Measurements from ENCODE around the gene TRIO.
A peak's percentile ranks its signal among the peaks of the same experiment; 100 is the strongest.

TRIO gene

DNA sequence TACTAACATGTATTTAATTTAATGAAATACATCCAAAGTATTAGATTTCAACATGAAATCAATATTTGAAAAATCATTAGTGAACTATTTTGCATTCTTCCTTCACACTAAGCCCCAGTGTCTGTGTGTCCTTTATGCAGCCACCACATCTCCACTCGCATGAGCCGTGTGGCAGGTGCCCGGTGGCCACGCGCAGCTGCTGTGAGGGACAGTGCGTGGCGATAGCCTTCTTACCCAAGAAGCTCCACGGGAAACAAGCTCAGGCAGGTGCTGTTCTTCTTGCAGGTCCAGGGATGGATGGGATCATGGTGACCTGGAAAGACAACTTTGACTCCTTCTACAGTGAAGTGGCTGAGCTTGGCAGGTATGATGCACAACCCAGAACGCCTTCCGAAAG lies 359.1 kb downstream of the TRIO start:
- no peak for DNase-seq

DNA sequence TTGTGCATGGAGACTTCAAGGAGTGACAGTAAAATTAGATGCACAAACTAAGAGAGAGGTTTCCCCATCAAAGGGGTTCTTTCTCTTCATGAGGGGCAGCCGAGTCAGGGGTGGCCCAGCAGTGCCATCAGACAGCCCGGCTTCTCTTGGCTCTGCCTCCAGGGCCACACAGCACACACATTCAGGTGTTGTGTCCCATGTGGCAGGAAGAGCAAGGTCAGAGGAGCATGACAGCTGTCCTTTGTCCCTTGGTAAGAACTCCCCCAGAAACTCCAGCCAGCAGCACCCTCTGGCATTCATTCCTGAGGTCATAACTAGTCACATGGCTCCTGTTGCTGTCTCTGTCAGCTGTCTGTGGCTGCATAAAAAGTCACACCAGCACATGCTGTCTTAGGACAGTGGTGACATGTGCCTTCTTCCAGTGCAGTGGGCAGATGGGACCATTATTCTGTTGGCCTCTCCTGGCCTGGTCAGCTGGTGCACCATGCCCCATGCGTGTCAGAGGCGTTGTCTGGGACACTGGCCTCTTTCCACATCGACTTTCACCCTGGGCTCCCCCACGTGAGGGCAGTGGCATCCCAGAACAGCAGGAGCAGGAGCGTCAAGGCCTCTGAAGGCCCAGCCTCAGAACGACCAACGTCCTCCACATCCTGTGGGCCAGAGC lies 360.0 kb downstream of the TRIO start:
- peak in 2 of 56 donors; percentile 25 to 35 for DNase-seq

DNA sequence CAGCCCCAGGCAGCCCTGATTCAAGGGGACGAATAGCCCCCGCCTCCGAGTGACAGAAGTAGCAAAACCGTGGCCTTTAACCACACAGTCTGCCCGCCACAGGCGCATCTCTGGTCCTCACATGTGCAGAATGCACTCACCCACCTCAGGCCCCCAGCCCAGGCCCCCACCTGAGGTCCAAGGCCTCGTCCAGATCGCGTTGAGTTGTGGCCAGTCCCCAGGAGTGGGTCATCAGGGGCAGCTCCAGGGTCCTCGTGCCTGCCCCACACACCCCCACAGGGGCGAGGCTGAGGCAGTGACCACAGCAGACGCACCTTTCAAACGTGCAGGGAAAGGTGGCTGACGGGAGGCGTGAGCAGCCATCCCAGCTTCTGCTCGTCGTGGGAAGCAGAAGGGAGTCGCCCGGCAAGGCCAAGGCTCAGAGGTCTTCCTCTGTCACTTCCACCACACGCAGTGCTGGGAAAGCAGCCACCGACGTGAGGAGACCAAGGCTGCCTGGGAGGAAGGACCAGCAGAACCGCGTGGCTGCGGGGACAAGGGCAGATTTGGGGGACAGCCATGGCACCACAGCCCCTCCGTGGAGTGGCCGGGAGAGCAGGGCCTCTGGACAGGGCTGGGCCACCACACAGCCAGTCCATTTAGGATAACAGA lies 360.7 kb downstream of the TRIO start:
- DNase-seq: no peak

GRCh38 chr5:14504332-14504727 lies 361.2 kb downstream of the TRIO start:
- no peak for DNase-seq

GRCh38 chr5:14504816-14505215 lies 361.7 kb downstream of the TRIO start:
- DNase-seq: no peak

DNA sequence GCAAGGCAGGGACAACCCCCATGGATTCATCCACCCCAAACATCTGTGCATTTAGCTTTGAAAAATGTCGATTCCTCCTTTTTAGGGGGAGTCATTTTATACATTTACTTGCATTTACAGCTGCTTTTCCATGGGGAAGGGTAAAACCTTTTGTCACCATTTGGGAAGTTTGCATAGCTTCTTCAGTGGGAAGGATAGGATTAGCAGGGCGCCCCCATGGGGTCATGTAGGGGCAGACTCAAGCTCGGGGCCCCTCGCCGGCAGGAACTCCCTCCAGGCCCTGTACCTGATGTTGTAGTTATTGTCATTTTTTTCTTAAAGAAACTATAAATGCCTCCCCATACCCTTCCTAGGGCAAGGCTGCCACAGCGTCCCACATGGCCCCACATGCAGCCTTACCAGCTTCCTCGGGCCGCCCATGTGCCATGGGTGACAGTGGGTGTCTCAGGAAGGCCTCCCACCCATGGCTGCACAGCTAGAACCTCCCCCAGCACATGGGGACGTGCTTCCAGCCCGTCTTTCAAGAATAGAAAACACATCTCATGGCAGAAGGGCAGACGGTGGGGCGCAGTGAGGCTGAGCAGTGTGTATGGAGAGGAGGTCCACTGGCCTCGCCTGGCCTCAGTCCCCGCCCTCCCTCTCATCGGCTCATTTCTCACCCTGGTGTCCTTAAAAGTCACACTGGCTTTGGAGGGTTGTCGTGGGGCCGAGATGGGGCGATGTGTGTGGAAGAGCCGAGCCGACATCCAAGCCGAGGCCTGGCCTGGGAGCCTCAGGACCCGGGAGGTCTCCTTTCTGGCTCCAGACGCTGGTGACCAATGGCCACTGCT lies 362.4 kb downstream of the TRIO start:
- no peak for DNase-seq

GRCh38 chr5:14506140-14506538 lies 363.0 kb downstream of the TRIO start:
- no peak for DNase-seq

DNA sequence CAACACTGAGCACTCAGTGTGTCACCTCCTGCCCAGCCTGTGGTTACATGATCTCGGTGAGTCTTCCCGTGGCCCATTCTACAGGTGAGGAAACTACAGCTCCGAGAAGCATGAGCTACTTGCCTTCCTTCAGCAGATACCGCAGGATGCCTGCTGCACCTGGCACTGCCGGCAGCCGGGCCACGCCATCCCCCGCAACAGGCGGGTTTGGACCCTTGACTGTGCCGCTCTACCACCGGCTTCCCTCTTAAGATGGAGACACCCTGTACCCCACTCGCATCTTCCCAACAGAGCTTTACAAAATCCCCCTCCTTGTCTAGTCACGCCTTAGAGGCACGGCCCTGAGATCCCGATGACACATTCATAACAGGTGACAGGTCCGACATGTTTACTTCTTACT lies 363.5 kb downstream of the TRIO start:
- no peak for DNase-seq

DNA sequence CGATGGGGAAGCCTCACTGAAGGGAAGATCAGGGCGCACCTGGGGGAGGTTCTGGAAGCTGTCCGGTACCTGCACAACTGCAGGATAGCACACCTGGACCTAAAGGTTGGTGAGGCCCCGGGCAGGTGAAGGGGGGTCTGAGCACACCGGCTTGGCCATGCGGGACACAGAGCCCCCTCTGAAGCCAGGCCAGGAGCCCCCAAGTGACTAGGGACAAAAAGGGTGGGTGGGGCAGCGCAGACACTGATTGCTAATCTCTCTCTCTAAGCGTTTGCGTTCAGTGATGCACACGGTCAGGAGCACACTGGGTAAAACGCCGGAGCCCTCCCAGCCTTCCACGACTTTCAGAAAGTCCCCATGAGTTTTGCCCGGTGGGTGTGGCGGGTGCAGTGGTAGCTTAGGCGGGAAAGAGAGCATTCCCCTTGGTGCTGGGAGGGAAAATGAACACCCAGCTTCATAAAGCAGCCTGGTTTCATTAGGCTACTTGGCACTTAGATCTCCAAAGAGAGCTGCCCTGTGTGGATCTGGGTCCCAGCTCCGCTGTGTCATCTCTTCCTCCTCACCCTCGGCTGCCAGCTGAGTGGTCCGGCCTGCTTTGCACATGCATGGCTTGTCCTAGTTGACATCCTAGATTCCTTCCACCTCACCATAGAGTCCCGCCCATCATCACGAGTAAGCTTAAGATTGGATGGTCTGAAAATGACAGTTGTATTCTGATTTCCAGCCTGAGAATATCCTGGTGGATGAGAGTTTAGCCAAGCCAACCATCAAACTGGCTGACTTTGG lies 364.2 kb downstream of the TRIO start:
- no peak for DNase-seq

GRCh38 chr5:14508046-14508445 lies 364.9 kb downstream of the TRIO start:
- no peak for DNase-seq

DNA sequence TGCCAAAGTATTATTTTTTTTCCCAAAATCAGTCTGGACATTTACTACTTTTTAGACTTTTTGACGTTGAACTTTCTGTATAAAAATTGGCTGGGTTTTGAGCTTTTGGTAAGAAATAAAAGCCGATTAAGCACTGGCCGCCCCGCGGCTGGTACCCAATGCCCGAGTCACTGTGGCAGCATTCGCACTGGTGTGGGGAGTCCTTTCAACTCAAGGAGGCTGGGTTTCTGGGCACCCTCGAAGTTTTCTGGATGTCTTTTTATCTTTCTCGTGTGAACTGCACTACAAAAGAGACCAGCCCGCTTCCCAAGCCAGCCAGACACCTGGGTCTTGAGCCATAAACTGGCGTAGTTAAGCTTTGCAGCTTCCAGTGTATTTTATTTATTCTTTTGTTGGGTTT lies 366.4 kb downstream of the TRIO start:
- DNase-seq: no peak

DNA sequence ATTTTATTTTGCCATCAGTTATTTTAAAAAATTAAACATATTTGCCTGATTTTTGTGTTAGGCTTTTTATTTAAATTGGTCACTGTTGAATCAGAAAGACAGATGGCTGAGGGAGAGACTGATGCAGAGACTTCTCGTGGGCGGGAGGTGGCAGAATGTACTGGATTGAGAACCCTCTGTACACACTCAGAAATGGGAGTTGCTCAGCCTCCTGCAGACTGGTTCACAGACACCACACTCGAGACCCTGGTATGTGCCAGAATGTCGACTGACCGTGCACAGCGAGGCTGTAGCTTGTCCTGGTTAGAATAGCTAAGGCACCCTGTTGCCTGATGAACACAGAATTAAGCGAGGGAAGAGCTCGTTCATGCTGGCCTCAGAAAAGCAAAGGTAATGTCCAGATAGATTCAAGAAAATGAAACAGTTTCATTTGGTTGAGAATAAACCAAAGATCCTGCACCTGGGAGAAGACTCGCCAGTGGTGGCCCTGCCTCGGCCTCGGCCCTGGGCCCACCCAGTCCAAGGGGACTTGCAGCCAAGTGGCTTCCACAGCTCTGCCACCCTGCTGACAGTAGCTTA lies 367.1 kb downstream of the TRIO start:
- no peak for DNase-seq

DNA sequence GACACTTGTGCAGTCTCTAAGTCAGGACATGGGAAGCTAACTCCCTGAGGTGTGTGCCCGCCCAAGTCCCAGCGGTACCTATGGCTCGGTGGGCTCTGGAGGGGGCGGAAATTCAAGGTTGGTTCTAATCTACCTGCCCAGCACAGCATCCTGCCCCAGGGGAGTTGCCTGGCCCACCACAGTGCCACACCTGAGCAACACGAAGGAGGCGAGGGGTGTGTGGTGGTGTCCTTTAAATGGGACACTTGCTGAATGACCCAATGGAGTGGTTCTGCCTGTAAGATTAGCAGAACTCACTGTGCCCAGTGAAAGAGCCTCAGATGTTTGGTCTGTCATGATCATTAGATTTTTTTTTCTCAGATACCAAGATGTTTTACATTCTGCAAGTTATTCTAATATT lies 367.7 kb downstream of the TRIO start:
- no peak for DNase-seq

GRCh38 chr5:14512574-14512973 lies 369.4 kb downstream of the TRIO start:
- DNase-seq: no peak

DNA sequence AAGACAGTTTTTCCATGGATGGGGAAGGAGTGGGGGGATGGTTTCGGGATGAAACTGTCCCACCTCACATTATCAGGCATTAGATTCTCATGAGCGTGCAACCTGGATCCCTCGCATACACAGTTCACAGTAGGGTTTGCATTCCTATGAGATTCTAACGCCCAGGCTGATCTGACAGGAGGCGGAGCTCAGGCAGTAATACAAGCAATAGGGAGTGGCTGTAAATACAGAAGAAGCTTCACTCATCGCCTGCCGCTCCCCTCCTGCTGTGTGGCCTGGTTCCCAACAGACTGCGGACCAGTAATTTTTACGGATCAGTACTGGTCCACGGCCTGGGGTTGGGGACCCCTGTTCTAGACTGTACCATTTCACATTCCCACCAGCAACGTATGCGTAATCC lies 370.1 kb downstream of the TRIO start:
- no peak for DNase-seq

GRCh38 chr5:14516901-14517300 lies 373.8 kb downstream of the TRIO start:
- no peak for DNase-seq

GRCh38 chr5:14518638-14519037 lies 375.5 kb downstream of the TRIO start:
- no peak for DNase-seq

DNA sequence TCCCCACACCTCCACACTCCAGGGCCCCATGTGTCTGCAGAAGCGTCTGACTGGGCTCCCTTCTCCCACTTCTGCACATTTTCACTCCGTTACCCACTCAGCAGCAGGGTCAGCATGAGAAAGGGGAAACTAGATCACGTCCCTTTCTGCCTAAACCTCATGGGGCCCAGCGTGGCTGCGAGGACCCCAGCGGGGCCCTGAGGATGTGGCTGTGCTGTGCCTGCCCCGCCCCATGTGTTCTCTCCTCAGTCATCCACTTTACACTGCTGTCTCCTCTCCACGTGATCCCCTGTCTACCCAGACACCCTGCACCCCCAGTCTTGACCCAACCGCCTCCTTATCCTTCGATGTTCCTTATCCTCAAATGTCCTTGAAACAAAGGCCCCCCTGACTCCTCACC lies 378.6 kb downstream of the TRIO start:
- DNase-seq: peak in 2 of 56 donors; percentile 29 to 35

DNA sequence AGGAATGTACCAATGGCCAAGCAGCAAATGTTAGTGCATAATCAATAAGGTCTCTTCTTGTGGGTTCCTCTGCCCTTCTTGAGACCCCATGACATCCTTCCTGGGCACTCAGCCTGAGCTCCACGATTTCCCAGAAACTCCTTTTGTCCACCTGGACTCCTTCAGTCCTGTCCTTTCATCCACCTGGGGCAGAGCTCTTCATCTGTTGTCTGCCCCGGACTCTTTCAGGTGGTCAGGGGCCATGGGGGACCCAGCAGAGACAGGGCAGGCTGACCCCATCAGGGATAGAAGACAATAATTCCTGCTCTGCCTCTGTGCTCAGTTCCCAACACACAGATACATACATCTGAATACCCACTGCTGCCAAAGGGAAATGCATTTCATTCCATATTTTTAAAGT lies 379.6 kb downstream of the TRIO start:
- no peak for DNase-seq

DNA sequence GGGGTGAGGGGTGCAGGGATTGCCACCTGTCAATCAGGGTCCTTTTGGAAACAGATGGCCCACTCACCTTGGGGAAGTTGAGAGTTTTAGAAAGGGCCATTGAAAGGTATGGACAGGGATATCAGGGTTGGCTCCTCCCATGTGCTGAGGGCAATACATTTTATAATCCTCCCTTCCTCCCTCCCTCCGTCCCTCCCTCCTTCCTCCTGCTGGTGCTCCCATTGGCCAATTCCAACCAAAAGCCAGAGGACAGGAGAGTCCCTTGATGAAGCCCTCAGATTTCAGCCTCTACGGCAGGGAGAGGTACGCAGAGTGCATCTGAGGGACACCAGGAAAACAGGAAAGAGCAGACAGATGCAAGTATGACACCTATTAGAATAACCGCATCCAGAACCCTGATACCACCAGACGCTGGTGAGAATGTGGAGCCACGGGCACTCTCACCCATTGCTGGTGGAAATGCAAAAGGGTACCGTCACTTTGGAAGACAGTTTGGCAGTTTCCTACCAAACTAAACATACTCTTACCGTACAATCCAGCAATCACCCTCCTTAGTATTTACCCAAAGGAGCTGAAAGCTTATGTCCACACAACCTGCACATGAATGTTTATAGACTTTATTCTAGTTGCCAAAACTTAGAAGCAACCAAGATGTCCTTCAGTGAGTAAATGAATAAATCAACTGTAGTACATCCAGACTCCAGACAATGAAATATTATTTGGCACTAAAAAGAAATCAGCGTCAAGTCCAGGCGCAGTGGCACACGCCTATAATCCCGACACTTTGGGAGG lies 380.3 kb downstream of the TRIO start:
- no peak for DNase-seq

- DNase-seq: no peak
Observed at GRCh38 chr5:14525397-14525796, 382.3 kb downstream of the TRIO start.

Data from nucleus accumbens (tissue), 56 donors.